HG02798 (cell line): ENCODE results near the gene SEC14L1.
"Not testable (repeated sequence)": the region's sequence is repeated elsewhere in the genome, so short reads cannot be mapped to it uniquely, and the experiment has no call there.

ENCODE experiments used
- ATAC-seq: cut with Tn5 transposase; IDR thresholded peaks from one replicate; pipeline ENCODE4 v1.9.1; 2021; ENCODE audit warnings: mild to moderate bottlenecking; ENCODE audit not compliant: unreplicated experiment, poor library complexity

Gene SEC14L1

DNA sequence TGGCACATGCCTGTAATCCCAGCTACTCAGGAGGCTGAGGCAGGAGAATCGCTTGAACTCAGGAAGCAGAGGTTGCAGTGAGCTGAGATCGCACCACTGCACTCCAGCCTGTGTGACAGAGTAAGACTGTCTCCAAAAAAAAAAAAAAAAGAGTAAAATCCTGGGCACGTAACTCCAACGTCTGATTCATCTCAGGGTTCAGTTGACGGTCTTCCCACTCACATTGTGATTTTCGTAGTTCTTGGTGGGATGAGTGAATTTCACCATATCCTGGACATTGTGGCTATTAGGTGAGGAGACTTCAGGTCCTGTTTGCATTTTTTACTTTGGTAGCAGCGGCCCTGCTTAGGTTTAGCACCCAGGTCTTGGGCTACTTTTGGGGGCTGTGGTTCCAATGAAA lies 111.5 kb downstream of the SEC14L1 start:
- ATAC-seq: not testable (repeated sequence)

DNA sequence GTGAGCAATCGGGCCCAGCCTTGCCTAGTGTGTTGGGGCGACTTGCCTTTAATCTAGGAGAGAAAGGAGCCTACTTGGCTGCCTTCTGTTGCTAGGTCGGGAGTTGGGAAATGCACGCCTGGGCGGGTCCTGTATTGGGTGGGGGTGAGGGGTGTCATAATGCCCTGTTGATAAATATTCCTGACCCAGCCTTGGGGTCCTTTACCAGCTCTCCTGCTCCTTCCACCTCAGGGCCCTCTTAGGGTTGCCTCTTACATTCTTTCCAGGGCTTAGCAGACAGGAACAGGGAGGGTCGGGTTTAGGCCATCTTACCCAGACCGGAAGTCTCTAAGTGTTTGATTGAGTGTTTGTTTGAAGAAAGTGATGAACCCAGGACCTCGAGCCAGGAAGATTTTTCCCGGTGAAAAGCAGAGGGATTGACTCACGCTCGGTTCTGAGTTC lies 112.9 kb downstream of the SEC14L1 start:
- ATAC-seq: no peak

DNA sequence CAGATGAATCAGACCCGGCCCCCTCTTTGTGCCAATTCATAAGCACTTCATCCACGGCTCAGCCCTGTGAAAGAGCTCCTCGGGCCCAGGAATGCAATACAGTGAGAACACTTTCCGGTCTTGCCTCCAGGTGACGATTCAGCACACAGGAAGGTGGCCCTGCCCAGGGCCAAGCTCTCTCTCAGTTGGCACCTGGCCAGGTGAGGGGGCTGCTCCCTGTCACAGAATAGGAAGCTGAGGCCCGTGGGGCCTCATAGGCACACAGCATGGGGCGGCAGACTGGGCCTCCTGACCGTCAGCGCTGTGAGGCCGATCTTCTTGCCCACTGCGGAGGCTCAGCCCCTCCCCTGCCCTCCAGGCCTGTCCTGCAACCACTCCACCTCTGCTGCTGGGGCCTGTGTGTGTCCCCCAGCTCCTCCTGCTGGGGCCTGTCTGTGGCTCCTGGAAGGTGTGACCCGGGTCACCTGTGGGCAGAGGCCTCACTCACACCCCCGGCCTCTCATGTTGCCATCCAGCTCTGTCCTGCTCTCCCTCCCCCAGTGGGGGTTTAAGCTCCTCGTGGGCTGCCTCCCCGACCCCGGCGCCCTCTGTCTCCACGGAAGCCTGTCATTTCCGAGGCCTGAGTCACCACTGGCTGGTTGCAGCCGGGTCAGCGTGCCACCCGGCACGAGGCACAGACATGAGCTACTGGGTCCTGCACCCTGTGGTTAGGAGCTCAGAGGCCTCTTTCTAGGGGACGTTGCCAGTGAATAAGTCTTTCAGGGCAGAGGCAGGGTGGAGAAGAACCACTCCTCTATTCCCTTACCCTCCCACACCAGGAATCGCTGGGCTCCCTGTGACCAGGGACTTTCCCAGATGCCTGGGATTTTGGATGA lies 114.4 kb downstream of the SEC14L1 start:
- ATAC-seq: no peak

DNA sequence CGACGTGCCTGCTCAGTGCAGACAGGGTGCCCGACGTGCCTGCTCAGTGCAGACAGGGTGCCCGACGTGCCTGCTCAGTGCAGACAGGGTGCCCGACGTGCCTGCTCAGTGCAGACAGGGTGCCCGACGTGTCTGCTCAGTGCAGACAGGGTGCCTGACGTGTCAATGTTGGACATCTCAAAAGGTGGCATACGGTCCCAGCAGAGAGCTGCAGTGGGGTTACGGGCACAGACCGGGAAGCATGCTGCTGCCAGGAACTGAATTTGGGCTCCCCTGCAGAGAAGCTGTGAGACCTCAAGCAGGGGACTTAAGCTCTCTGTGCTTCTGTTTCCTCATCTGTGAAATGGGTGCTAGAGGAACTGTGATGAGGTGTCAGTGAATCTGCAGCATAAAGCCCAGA lies 115.2 kb downstream of the SEC14L1 start:
- not testable (repeated sequence) for ATAC-seq

GRCh38 chr17:77256710-77257109 lies 115.9 kb downstream of the SEC14L1 start:
- ATAC-seq: no peak

- ATAC-seq: no peak
Observed at GRCh38 chr17:77257169-77257568, 116.4 kb downstream of the SEC14L1 start.

DNA sequence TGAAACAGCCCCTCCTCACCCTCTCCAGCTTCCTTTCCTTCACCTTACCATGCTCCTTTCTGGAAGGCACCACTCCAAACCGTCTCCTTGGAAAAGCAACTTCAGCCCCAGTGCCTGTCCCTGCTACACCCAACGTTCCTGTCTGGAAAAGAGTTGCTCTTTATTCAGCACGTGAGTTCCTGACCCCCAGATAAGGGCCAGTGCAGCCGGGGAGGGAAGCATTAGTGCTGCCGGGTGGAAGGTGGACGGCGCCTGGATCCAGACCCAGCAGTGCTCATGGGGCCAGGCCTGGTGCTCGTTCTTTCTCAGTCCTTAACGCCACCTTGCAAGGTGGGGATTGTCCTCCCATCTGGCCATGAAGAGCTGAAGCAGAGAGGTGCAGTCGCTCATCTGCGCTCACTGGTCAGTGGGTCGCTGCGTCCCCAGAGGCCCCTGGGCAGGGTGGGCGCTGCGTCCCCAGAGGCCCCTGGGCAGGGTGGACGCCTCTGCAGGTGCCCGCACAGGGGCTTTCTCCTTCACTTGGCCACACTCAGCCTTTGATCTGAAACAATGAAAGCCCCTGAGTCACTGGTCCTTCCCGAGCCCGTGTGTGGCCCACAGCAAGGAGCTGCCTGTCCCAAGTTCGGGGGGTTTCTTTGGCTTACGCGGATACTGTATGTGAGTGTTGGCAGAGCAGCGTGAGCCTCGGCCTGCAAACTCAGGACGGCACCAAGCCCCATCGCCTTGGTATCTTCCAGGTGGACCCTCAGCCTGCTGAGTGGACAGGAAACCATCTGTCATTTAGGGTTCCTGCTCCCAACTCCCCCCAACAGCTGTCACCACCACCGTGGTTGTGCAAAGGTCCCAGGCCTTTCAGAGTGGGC lies 117.1 kb downstream of the SEC14L1 start:
- ATAC-seq: no peak

DNA sequence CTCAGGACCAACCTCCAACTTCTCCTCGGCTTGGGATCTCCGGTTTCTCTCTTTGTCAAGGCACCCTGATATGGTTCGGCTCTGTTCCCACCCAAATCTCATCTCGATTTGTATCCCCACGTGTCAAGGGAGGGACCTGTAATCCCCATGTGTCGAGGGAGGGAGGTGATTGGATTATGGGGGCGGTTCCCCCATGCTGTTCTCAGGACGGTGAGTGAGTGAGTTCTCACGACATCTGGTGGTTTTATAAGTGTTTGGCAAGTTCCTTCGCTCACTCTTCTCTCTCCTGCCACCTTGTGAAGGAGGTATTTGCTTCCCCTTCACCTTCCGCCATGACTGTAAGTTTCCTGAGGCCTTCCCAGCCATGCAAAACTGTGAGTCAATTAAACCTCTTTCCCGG lies 117.9 kb downstream of the SEC14L1 start:
- ATAC-seq: no peak

DNA sequence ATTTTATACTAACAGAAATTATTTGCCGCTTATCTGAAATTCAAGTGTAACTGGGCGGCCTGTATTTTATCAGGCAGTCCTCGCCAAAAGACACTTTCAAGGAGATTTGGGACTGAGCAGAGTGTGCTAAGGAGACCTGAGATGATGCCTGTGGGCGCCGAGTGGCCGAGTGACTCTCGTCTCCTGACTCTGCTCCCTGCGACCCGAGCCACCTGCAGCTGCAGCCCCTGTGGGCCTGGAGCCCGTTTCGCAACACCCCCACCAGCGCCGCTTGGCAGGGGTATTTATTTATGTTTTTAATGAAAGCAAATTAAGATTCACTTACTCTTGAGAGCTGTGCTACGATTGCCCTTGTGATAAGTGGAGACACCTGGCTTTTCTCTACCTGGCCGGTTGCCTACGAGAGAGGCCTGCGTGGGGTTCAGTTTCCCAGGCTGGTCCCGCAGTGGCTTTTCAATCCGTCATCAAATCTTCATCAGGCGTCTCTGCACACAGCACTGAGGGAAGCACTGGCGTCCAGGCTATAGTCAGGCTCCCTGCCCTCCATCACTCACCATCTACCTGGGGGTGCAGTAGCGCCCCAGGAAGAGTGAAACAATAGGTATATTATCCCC lies 124.0 kb downstream of the SEC14L1 start:
- ATAC-seq: no peak

- ATAC-seq: no peak
Observed at GRCh38 chr17:77266213-77266612, 125.4 kb downstream of the SEC14L1 start.
